ENCODE results near the gene ZNF549. TPM values are rescaled to one million over a fixed set of nuclear protein-coding genes. Genes with fewer than 3 reads are reported as not detected.
A peak's percentile ranks its signal among the peaks of the same experiment; 100 is the strongest.
"Not testable (repeated sequence)": the region's sequence is repeated elsewhere in the genome, so short reads cannot be mapped to it uniquely, and the experiment has no call there.

The ZNF549 gene
- 3.3 and 4.4 TPM in 2 replicates for total RNA-seq

- peak; percentile 90 to 92 for DNase-seq (ENCODE audit: low read depth in 2 of 2)
Measured at GRCh38 chr19:57527136-57527881, at the start of gene ZNF549. Gene ZNF549 (plus strand): TSS chr19:57527356. CDS start chr19:57527574, 218 bp downstream.

- peak; percentile 86 to 87 for DNase-seq (ENCODE audit: low read depth in 2 of 2)
Measured at GRCh38 chr19:57487477-57488298, 39.5 kb upstream of the ZNF549 start, which contains the start of gene ZNF419. Gene ZNF419 (plus strand): TSS chr19:57487750. CDS start chr19:57487951, 201 bp downstream.

GRCh38 chr19:57488299-57488644 is 38.9 kb upstream of the ZNF549 start:
- peak; percentile 24 to 60 for DNase-seq (ENCODE audit: low read depth in 2 of 2)

GRCh38 chr19:57499332-57499679 is 27.9 kb upstream of the ZNF549 start:
- DNase-seq (ENCODE audit: low read depth in 2 of 2) = not testable (repeated sequence)

- peak; percentile 96 to 98 for DNase-seq (ENCODE audit: low read depth in 2 of 2)
Measured at GRCh38 chr19:57499680-57500395, 27.3 kb upstream of the ZNF549 start, which contains the start of gene ZNF773. Gene ZNF773 (plus strand): TSS chr19:57499938. CDS start chr19:57500081, 143 bp downstream.

GRCh38 chr19:57500400-57500799 is 26.8 kb upstream of the ZNF549 start:
- peak; percentile 58 to 73 for DNase-seq (ENCODE audit: low read depth in 2 of 2)

- no peak for DNase-seq (ENCODE audit: low read depth in 2 of 2)
Measured at GRCh38 chr19:57506163-57506562, 21.0 kb upstream of the ZNF549 start.

GRCh38 chr19:57511484-57511883 is 15.7 kb upstream of the ZNF549 start:
- no peak for DNase-seq (ENCODE audit: low read depth in 2 of 2)

GRCh38 chr19:57512845-57513244 is 14.3 kb upstream of the ZNF549 start:
- DNase-seq (ENCODE audit: low read depth in 2 of 2) = peak; percentile 33 to 34

- no peak for DNase-seq (ENCODE audit: low read depth in 2 of 2)
Measured at GRCh38 chr19:57515255-57515654, 11.9 kb upstream of the ZNF549 start.

- not testable (repeated sequence) for DNase-seq (ENCODE audit: low read depth in 2 of 2)
Measured at GRCh38 chr19:57518021-57518420, 9.1 kb upstream of the ZNF549 start.

- DNase-seq (ENCODE audit: low read depth in 2 of 2) = no peak
Measured at GRCh38 chr19:57537953-57538547, 10.9 kb downstream of the ZNF549 start.

GRCh38 chr19:57546513-57546912 is 19.4 kb downstream of the ZNF549 start:
- no peak for DNase-seq (ENCODE audit: low read depth in 2 of 2)

- no peak for DNase-seq (ENCODE audit: low read depth in 2 of 2)
Measured at GRCh38 chr19:57552432-57552831, 25.3 kb downstream of the ZNF549 start.

- no peak for DNase-seq (ENCODE audit: low read depth in 2 of 2)
Measured at GRCh38 chr19:57557659-57558058, 30.5 kb downstream of the ZNF549 start.

GRCh38 chr19:57558525-57558924 is 31.4 kb downstream of the ZNF549 start:
- DNase-seq (ENCODE audit: low read depth in 2 of 2) = peak; percentile 18 to 20

GRCh38 chr19:57559008-57559403 is 31.9 kb downstream of the ZNF549 start:
- DNase-seq (ENCODE audit: low read depth in 2 of 2) = peak in 1 of 2 donors; percentile 22

- peak; percentile 90 to 93 for DNase-seq (ENCODE audit: low read depth in 2 of 2)
Measured at GRCh38 chr19:57559404-57560025, 32.4 kb downstream of the ZNF549 start, which contains the start of gene ZNF550. Gene ZNF550 (minus strand): TSS chr19:57559863. CDS start chr19:57559682, 181 bp downstream.

- peak in 1 of 2 donors; percentile 61 for DNase-seq (ENCODE audit: low read depth in 2 of 2)
Measured at GRCh38 chr19:57560049-57560491, 32.9 kb downstream of the ZNF549 start.

- DNase-seq (ENCODE audit: low read depth in 2 of 2) = no peak
Measured at GRCh38 chr19:57563547-57563946, 36.4 kb downstream of the ZNF549 start.

Data from lung microvascular endothelial cell (primary cell).